Bronchial smooth muscle cell (primary cell): ENCODE results near the gene ZNF45. TPM values are rescaled to one million over a fixed set of nuclear protein-coding genes. Genes with fewer than 3 reads are reported as not detected.

Source experiments
- total RNA-seq: library from RNA; depleted of rRNA; stranded (reverse); fragments of >200 nt; gene quantifications from 2 replicates; pipeline ENCODE4 v1.2.1, GENCODE V29; 2014

Gene ZNF45
- 16.4 and 16.6 TPM in 2 replicates for total RNA-seq

DNA sequence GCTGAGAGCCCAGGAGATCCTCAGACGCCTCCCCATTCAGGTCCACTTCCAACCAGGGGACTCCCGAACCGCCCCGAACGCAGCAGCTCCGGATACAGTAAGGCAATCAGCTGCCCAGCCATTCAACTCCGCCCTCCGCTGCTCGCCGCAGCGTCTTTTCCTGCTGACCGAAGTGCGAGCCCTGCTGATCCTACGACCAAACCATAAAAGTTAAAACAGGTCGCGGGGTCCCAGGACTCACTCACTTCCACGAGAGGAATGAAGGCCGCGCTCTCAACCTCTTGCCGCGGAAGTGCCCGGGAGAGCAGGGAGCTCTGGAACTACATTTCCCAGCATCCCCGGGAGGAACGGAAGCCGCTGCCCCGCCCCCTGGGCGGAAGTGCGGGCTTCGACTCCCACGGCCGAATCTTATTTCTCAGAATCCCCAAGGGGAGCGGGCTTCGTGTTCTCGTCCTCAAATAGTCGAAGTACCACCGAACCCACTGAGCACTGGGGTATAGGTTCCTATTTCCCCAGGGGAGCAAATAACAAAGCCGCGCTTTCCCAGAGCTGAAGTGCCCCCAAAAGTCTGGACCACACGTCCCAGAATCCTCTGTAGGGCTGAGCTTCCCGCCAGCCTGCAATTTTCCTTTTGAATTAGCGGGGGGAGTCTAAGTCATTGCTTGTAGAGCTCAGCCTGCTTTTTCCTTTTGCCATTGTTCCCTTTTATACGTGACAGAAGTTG is at the start of gene ZNF45:
ZNF45 (minus strand) TSS at position 298 of the 724 bp plus-strand sequence. CDS start 13,097 bp downstream, outside the sequence.

DNA sequence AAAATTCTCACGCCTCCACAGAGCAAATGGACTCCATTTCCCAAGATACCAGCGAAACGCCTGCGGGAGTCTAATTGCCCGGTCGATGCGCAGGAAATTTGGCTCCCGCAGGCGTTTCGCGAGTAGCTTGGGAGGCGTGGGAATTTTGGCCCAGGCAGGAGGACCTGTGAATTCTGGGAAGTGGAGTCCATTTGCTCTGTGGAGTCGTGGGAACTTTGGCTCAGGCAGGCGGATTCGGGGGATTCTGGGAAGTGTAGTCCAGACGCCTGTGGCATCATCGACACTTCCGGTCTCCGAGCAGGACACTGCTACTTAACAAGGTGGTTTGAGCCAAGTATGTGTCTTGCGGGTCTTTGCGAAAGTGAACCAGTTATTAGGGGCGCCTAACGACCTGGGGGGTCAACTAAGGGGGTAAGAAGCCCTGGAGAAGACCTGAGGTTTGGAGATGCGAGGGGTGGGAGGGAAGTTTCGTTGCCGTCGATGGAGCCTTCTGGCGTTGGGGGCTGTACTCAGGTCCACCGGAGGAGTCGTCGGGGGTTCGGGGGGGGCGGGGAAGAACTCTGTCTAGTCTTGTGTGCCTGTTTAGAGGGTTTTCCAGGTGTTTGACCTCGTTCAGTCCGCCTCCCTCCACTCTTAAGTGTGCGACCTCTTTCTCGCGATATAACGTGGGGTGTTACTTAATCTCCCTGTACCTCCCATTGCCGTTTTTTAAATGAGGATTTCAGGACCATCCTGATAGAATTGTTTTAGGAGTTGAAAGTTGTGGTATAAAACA is 49.0 kb upstream of the ZNF45 start, which contains the start of gene ZNF155:
ZNF155 (plus strand) TSS at position 277 of the 775 bp plus-strand sequence. CDS start 4,356 bp downstream, outside the sequence.

DNA sequence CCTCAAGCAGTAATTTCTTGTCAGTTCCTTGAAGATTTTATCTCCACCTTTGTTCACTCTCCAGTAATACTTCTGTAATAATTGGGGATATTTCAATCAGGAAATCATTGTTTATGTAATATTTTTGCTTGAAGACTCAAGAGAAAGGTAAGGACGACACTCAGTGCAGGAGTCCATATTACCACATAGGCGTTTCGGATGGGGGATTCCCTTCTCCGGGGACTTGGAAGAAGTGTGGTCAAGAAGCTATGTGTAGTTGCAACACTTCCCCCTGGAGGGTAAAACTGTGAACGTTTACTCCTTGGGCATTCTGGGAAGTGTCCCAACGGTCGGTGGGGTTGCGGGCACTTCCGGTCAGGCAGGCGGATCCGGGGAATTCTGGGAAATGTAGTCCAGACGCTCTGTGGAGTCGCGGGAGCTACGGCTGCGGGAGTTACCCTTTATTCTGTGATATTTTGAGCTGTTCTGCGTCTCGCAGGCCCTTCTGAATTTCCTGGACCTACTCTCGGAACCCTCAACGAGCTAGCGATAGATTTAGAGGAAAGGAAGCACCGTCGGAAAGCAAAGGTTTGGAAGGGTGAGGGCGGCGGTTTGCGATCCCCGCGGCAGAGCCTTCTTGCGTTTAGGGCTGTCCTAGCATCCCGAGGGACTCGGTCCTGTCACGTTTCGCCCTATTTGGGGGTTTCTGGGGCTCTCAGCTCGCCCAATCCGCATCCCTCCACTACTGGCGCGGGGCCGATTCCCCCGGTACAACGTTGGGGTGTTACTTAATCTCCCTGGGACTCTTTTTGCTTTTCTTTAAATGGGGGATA is 16.0 kb upstream of the ZNF45 start, which contains the start of gene ZNF221:
ZNF221 (plus strand) TSS at position 395 of the 812 bp plus-strand sequence. CDS start 11,499 bp downstream, outside the sequence.

DNA sequence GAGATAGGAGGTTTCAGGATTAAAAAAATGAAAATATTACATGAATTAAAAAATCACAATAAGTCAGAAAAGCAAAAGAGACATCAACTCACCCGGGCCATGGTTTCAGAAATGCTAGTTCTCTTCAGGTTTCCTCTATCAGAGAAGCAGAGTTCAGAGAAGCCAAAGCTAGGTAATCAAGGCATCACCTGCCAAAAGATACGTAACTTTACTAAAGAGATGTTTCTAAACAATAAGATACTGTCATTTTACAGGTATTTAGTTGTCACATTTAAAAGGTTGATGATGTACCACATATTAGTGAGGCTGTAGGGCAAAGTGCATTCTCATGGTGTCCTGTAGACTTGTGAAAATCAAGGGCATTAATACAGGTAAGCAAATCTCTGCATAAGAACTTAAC is 51.2 kb downstream of the ZNF45 start, which contains the start of gene ZNF404:
ZNF404 (minus strand) TSS at position 101 of the 400 bp plus-strand sequence.

Other genes starting within 250 kb of the ZNF45 start
- gene IRGC, start 219.2 kb downstream of the ZNF45 start, total RNA-seq, result not detected in 2 replicates
- 4.3 and 8.8 TPM in 2 replicates for gene SMG9, start 180.3 kb downstream of the ZNF45 start, total RNA-seq
- 0.77 and 3.3 TPM in 2 replicates for gene KCNN4, start 154.3 kb downstream of the ZNF45 start, total RNA-seq
- 0.95 and 1.9 TPM in 2 replicates for gene LYPD5, start 132.8 kb downstream of the ZNF45 start, total RNA-seq
- gene ZNF283, start 108.0 kb downstream of the ZNF45 start, total RNA-seq, result 9.7 and 14.8 TPM in 2 replicates
- gene ZNF404, start 51.3 kb downstream of the ZNF45 start, total RNA-seq, result 3.8 and 3.9 TPM in 2 replicates
- 10.8 and 11.8 TPM in 2 replicates for gene ZNF221, start 15.9 kb upstream of the ZNF45 start, total RNA-seq
- gene ZNF155, start 48.9 kb upstream of the ZNF45 start, total RNA-seq, result 7.8 and 9.8 TPM in 2 replicates
- gene ZNF230, start 67.7 kb upstream of the ZNF45 start, total RNA-seq, result 4.1 TPM in 2 replicates
- 6.0 and 7.9 TPM in 2 replicates for gene ZNF222, start 90.1 kb upstream of the ZNF45 start, total RNA-seq
- gene ZNF223, start 116.8 kb upstream of the ZNF45 start, total RNA-seq, result 4.7 and 8.1 TPM in 2 replicates
- 3.3 TPM in 2 replicates for gene ZNF284, start 136.9 kb upstream of the ZNF45 start, total RNA-seq
- 31.8 and 42.5 TPM in 2 replicates for gene ZNF224, start 159.1 kb upstream of the ZNF45 start, total RNA-seq
- gene ZNF225, start 178.1 kb upstream of the ZNF45 start, total RNA-seq, result 8.7 and 11.6 TPM in 2 replicates
- 11.2 and 14.3 TPM in 2 replicates for gene ZNF234, start 206.3 kb upstream of the ZNF45 start, total RNA-seq
- gene ZNF226, start 229.8 kb upstream of the ZNF45 start, total RNA-seq, result 22.7 and 32.3 TPM in 2 replicates